K562 (cell line): ENCODE results near the gene DBP. TPM values are rescaled to one million over a fixed set of nuclear protein-coding genes. Genes with fewer than 3 reads are reported as not detected.

ENCODE experiments used
- CHCHD3 ChIP-seq: fragments of 250-450 bp; sonication (Bioruptor Pico); IDR thresholded peaks from 2 replicates; pipeline ENCODE4 v2.1.2; 2022; ENCODE audit warnings: mild to moderate bottlenecking
- GATAD2A ChIP-seq: fragments of 450-650 bp; IDR thresholded peaks from 2 replicates; pipeline ENCODE4 v1.6.1; 2017
- NBN ChIP-seq: fragments of 450-650 bp; IDR thresholded peaks from 2 replicates; pipeline ENCODE4 v1.6.1; 2016; ENCODE audit warnings: low read depth, mild to moderate bottlenecking
- NFYB ChIP-seq: IDR thresholded peaks from 2 replicates; pipeline ENCODE4 v1.6.1; 2011; ENCODE audit warnings: mild to moderate bottlenecking, moderate library complexity; ENCODE audit not compliant: insufficient read length; ENCODE audit errors: extremely low read depth
- POLR3A ChIP-seq: IDR thresholded peaks from 2 replicates; pipeline ENCODE4 v1.6.1; 2011; ENCODE audit warnings: borderline replicate concordance, mild to moderate bottlenecking, moderate library complexity; ENCODE audit not compliant: insufficient read length, insufficient read depth; ENCODE audit errors: extremely low read depth
- TFAM ChIP-seq: fragments of 250-450 bp; sonication (Bioruptor Pico); conservative IDR thresholded peaks from 2 replicates; pipeline ENCODE4 v1.5.0; 2021; ENCODE audit warnings: mild to moderate bottlenecking, moderate library complexity
- YY1 ChIP-seq, 3 experiments: IDR thresholded peaks; 2 replicates each; pipeline ENCODE4 v1.6.1; 2011; ENCODE audit warnings: low read length in 2 of 3, mild to moderate bottlenecking in 2 of 3, moderate library complexity in 2 of 3, borderline replicate concordance in 1 of 3, control low read depth in 1 of 3, low read depth in 1 of 3; ENCODE audit not compliant: insufficient read depth in 3 of 3, insufficient replicate concordance in 2 of 3, control insufficient read depth in 1 of 3, insufficient read length in 1 of 3; ENCODE audit errors: extremely low read depth in 1 of 3
- polyA plus RNA-seq, 8 experiments: library from polyadenylated mRNA; depleted of rRNA in 4 of 8; stranded (reverse) in 5 of 8; unstranded in 3 of 8; fragments of >200 nt; fragmentation: Nextera tagmentation in 2 of 8; fragmentation: Illumina TruSeq in 1 of 8; extraction: Ambion mirVana in 2 of 8; extraction: Trizol in 1 of 8; gene quantifications; 2 replicates each; pipeline versions ENCODE4 v1.2.1 to v1.2.3, GENCODE V29; 2011 to 2014; ENCODE audit warnings: inconsistent platforms in 1 of 8, missing spikeins in 1 of 8
- total RNA-seq, 7 experiments: library from RNA; depleted of rRNA in 6 of 7; stranded (reverse); fragments of >200 nt in 6 of 7; fragmentation: Illumina TruSeq in 2 of 7; extraction: Trizol in 2 of 7; gene quantifications; 2 replicates each; pipeline versions ENCODE4 v1.2.1 to v1.2.3, GENCODE V29; 2011 to 2021; ENCODE audit warnings: low replicate concordance in 1 of 7
- TF ChIP-seq, protein P1 (sequence below): fragments of 450-650 bp; IDR thresholded peaks from 2 replicates; pipeline ENCODE4 v1.6.1; 2017; ENCODE audit warnings: antibody characterized with exemption, mild to moderate bottlenecking
- TF ChIP-seq, protein P2 (sequence below), 2 experiments: fragments of 250-450 bp in 1 of 2; fragments of 450-650 bp in 1 of 2; sonication (Bioruptor Pico) in 1 of 2; IDR thresholded peaks; 2 replicates each; pipeline versions ENCODE4 v1.6.1 to v1.8.0; 2016 to 2021; ENCODE audit warnings: mild to moderate bottlenecking in 2 of 2, moderate library complexity in 2 of 2, missing compliant biosample characterization in 1 of 2, missing genetic modification characterization in 1 of 2
- TF ChIP-seq, protein P3 (sequence below), 2 experiments: fragments of 450-650 bp; conservative IDR thresholded peaks; 2 replicates each; pipeline ENCODE4 v1.6.1; 2017; ENCODE audit warnings: mild to moderate bottlenecking in 2 of 2, moderate library complexity in 2 of 2
- TF ChIP-seq, protein P4 (sequence below): fragments of 200-800 bp; sonication (Bioruptor generic); IDR thresholded peaks from 2 replicates; pipeline ENCODE4 v1.6.1; 2017; ENCODE audit warnings: missing genetic modification characterization, missing compliant biosample characterization

The DBP gene
- total and polyA plus RNA-seq, 9 of the 15 experiments (the other 6 are each of a cell fraction or from before 2014, with no cell fraction given) = 0.25 to 5.5 (median 1.8) TPM

DNA sequence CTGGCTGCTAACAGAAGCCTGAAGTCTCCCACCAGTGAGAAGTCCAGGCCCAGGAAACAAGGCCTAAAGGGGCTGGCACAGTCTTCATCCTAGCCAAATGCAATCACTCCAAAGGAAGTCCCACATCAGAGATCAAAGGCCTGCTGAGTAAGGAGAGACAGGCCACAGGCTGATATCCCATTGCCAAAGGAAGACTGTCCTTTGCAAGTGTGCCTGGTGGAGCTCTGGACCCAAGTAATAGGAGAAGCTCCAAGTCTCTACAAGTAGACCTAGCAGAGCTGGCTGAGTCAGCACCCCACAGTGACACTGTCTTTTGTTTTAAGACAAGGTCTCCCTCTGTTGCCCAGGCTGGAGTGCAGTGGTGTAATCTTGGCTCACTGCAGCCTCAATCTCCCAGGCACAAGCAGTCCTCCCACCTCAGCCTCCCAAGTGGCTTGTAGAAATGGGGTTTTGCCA is 4.5 kb downstream of the DBP start (continued):
- no peak for TF ChIP-seq YY1 (IDR thresholded peaks at IDR 0.05; ENCODE audit: borderline replicate concordance in 1 of 3, control insufficient read depth in 1 of 3, extremely low read depth in 1 of 3, insufficient read depth in 3 of 3, insufficient read length in 1 of 3, insufficient replicate concordance in 2 of 3, low read depth in 1 of 3, low read length in 2 of 3)
- TF ChIP-seq NBN = 0 out of 2 replicates have a peak, but pooled peaks have one; percentile 15
- TF ChIP-seq, protein P1, sequence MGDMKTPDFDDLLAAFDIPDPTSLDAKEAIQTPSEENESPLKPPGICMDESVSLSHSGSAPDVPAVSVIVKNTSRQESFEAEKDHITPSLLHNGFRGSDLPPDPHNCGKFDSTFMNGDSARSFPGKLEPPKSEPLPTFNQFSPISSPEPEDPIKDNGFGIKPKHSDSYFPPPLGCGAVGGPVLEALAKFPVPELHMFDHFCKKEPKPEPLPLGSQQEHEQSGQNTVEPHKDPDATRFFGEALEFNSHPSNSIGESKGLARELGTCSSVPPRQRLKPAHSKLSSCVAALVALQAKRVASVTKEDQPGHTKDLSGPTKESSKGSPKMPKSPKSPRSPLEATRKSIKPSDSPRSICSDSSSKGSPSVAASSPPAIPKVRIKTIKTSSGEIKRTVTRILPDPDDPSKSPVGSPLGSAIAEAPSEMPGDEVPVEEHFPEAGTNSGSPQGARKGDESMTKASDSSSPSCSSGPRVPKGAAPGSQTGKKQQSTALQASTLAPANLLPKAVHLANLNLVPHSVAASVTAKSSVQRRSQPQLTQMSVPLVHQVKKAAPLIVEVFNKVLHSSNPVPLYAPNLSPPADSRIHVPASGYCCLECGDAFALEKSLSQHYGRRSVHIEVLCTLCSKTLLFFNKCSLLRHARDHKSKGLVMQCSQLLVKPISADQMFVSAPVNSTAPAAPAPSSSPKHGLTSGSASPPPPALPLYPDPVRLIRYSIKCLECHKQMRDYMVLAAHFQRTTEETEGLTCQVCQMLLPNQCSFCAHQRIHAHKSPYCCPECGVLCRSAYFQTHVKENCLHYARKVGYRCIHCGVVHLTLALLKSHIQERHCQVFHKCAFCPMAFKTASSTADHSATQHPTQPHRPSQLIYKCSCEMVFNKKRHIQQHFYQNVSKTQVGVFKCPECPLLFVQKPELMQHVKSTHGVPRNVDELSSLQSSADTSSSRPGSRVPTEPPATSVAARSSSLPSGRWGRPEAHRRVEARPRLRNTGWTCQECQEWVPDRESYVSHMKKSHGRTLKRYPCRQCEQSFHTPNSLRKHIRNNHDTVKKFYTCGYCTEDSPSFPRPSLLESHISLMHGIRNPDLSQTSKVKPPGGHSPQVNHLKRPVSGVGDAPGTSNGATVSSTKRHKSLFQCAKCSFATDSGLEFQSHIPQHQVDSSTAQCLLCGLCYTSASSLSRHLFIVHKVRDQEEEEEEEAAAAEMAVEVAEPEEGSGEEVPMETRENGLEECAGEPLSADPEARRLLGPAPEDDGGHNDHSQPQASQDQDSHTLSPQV = no peak
- no peak for TF ChIP-seq CHCHD3
- TF ChIP-seq, protein P2, sequence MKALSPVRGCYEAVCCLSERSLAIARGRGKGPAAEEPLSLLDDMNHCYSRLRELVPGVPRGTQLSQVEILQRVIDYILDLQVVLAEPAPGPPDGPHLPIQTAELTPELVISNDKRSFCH (CRISPR knock-in tag; IDR thresholded peaks at IDR 0.05) = no peak
- TF ChIP-seq, protein P2 (tag; IDR thresholded peaks at IDR 0.05) = no peak
- TF ChIP-seq POLR3A = no peak
- TF ChIP-seq, protein P3, sequence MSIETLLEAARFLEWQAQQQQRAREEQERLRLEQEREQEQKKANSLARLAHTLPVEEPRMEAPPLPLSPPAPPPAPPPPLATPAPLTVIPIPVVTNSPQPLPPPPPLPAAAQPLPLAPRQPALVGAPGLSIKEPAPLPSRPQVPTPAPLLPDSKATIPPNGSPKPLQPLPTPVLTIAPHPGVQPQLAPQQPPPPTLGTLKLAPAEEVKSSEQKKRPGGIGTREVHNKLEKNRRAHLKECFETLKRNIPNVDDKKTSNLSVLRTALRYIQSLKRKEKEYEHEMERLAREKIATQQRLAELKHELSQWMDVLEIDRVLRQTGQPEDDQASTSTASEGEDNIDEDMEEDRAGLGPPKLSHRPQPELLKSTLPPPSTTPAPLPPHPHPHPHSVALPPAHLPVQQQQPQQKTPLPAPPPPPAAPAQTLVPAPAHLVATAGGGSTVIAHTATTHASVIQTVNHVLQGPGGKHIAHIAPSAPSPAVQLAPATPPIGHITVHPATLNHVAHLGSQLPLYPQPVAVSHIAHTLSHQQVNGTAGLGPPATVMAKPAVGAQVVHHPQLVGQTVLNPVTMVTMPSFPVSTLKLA (conservative IDR thresholded peaks at IDR 0.05) = no peak
- no peak for TF ChIP-seq NFYB
- TF ChIP-seq, protein P4, sequence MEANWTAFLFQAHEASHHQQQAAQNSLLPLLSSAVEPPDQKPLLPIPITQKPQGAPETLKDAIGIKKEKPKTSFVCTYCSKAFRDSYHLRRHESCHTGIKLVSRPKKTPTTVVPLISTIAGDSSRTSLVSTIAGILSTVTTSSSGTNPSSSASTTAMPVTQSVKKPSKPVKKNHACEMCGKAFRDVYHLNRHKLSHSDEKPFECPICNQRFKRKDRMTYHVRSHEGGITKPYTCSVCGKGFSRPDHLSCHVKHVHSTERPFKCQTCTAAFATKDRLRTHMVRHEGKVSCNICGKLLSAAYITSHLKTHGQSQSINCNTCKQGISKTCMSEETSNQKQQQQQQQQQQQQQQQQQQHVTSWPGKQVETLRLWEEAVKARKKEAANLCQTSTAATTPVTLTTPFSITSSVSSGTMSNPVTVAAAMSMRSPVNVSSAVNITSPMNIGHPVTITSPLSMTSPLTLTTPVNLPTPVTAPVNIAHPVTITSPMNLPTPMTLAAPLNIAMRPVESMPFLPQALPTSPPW (CRISPR knock-in tag) = no peak
- TF ChIP-seq TFAM = no peak
- TF ChIP-seq GATAD2A = no peak
